Measurements from ENCODE around the gene GAREM1.
"Not testable (repeated sequence)": the region's sequence is repeated elsewhere in the genome, so short reads cannot be mapped to it uniquely, and the experiment has no call there.

The GAREM1 gene

GRCh38 chr18:32482117-32482516 lies 11.4 kb upstream of the GAREM1 start:
- DNase-seq (ENCODE audit: low read depth), result no peak
- H3K4me3 ChIP-seq (ENCODE audit: low read depth, low read length), result no peak overlapping the region
- TF ChIP-seq CTCF (IDR thresholded peaks at IDR 0.05; ENCODE audit: low read depth, low read length, missing control alignments), result no peak
- in situ Hi-C loops (cut with HindIII; ENCODE audit: low sequenced_read_pairs), result no loop called here

GRCh38 chr18:32480581-32480980 lies 9.9 kb upstream of the GAREM1 start:
- in situ Hi-C loops (cut with HindIII; ENCODE audit: low sequenced_read_pairs), result no loop called here
- no peak for DNase-seq (ENCODE audit: low read depth)
- H3K4me3 ChIP-seq (ENCODE audit: low read depth, low read length), result no peak overlapping the region
- no peak for TF ChIP-seq CTCF (IDR thresholded peaks at IDR 0.05; ENCODE audit: low read depth, low read length, missing control alignments)

DNA sequence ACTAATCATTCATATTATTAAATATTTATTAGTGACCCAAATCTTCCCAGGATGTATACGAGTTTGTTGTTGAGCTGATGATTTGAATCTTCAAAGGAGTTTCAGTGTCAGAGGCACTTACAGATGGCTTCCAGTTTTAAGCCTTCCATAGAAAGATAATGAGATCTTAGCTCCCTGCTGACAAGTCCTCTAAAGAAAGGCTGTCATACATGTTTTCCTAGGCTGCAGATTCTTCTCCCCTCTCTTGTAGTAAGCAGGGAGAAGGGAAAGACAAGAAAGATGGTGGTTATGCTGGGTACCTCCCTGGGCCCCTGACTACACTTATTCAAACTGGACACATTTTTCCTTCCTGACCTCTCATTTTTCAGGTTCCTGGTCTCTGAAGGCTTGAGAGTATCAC lies 8.1 kb upstream of the GAREM1 start:
- in situ Hi-C loops (cut with HindIII; ENCODE audit: low sequenced_read_pairs), result no loop called here
- no peak overlapping the region for H3K4me3 ChIP-seq (ENCODE audit: low read depth, low read length)
- TF ChIP-seq CTCF (IDR thresholded peaks at IDR 0.05; ENCODE audit: low read depth, low read length, missing control alignments), result no peak
- no peak for DNase-seq (ENCODE audit: low read depth)

- DNase-seq (ENCODE audit: low read depth), result no peak
- no peak overlapping the region for H3K4me3 ChIP-seq (ENCODE audit: low read depth, low read length)
- in situ Hi-C loops (cut with HindIII; ENCODE audit: low sequenced_read_pairs), result no loop called here
- no peak for TF ChIP-seq CTCF (IDR thresholded peaks at IDR 0.05; ENCODE audit: low read depth, low read length, missing control alignments)
These were observed 7.6 kb upstream of the GAREM1 start for GRCh38 chr18:32478317-32478716.

GRCh38 chr18:32476106-32476505 lies 5.4 kb upstream of the GAREM1 start:
- DNase-seq (ENCODE audit: low read depth), result no peak
- in situ Hi-C loops (cut with HindIII; ENCODE audit: low sequenced_read_pairs), result no loop called here
- no peak for TF ChIP-seq CTCF (IDR thresholded peaks at IDR 0.05; ENCODE audit: low read depth, low read length, missing control alignments)
- no peak overlapping the region for H3K4me3 ChIP-seq (ENCODE audit: low read depth, low read length)

DNA sequence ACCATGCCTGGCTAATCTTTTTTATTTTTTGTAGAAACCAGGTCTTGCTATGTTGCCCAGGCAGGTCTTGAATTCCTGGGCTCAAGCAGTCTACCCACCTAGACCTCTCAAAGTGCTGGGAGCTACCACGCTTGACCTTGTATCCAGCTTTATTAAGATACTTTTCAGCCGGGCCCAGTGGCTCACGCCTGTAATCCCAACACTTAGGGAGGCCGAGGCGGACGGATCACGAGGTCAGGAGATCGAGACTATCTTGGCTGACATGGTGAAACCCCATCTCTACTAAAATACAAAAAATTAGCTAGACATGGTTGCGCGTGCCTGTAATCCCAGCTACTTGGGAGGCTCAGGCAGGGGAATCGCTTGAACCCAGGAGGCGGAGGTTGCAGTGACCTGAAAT lies 4.4 kb upstream of the GAREM1 start:
- H3K4me3 ChIP-seq (ENCODE audit: low read depth, low read length); in situ Hi-C loops (cut with HindIII; ENCODE audit: low sequenced_read_pairs); DNase-seq (ENCODE audit: low read depth): not testable (repeated sequence)

- H3K4me3 ChIP-seq (ENCODE audit: low read depth, low read length), result no peak overlapping the region
- no peak for TF ChIP-seq CTCF (IDR thresholded peaks at IDR 0.05; ENCODE audit: low read depth, low read length, missing control alignments)
- no peak for DNase-seq (ENCODE audit: low read depth)
- in situ Hi-C loops (cut with HindIII; ENCODE audit: low sequenced_read_pairs), result loop anchor here (25.0 kb wide), 1 partner anchor 186 kb away; no protein-coding TSS in a partner anchor
These were observed 2.6 kb upstream of the GAREM1 start for GRCh38 chr18:32473325-32473724.

All from astrocyte of the cerebellum (primary cell).